HepG2 (cell line): ENCODE measurements around the gene MAGED2. TPM values are rescaled to one million over a fixed set of nuclear protein-coding genes. Genes with fewer than 3 reads are reported as not detected.

Source experiments
- CHD2 ChIP-seq: IDR thresholded peaks from 2 replicates; pipeline ENCODE4 v1.6.1; 2011; ENCODE audit warnings: low read depth, low read length, improper control_type of control experiment
- ETV5 ChIP-seq: IDR thresholded peaks from 2 replicates; pipeline ENCODE4 v1.6.1; 2018; ENCODE audit warnings: missing biosample characterization, missing genetic modification reagents, inconsistent platforms, borderline replicate concordance
- GABPB1 ChIP-seq: IDR thresholded peaks from 2 replicates; pipeline ENCODE4 v1.6.1; 2016; ENCODE audit warnings: mild to moderate bottlenecking, missing genetic modification reagents, moderate library complexity, missing compliant biosample characterization
- HNF4G ChIP-seq, 2 experiments: sonication (generic) in 1 of 2; formaldehyde crosslinking in 1 of 2; IDR thresholded peaks; 2 replicates each; pipeline versions ENCODE4 v1.4.0 to v1.6.1; 2011 to 2020; ENCODE audit warnings: borderline replicate concordance in 2 of 2, low read depth in 2 of 2, mild to moderate bottlenecking in 2 of 2, low read length in 1 of 2, missing genetic modification reagents in 1 of 2, moderate library complexity in 1 of 2
- IKZF4 ChIP-seq: sonication (generic); formaldehyde crosslinking; IDR thresholded peaks from 2 replicates; pipeline ENCODE4 v1.5.1; 2020; ENCODE audit warnings: borderline replicate concordance, mild to moderate bottlenecking, low read depth, missing genetic modification reagents; ENCODE audit errors: not compliant biosample characterization
- KAT8 ChIP-seq: IDR thresholded peaks from 2 replicates; pipeline ENCODE4 v1.6.1; 2016; ENCODE audit warnings: missing genetic modification reagents, missing compliant biosample characterization
- NFYB ChIP-seq: sonication (generic); formaldehyde crosslinking; IDR thresholded peaks from 2 replicates; pipeline ENCODE4 v1.4.0; 2020; ENCODE audit warnings: missing genetic modification reagents
- PATZ1 ChIP-seq: sonication (generic); formaldehyde crosslinking; IDR thresholded peaks from 2 replicates; pipeline ENCODE4 v1.4.0; 2020; ENCODE audit warnings: missing genetic modification reagents
- PCBP1 ChIP-seq: fragments of 200-400 bp; formaldehyde crosslinking; IDR thresholded peaks from 2 replicates; pipeline ENCODE4 v1.6.1; 2017; ENCODE audit warnings: mild to moderate bottlenecking, low read depth, low read length, borderline replicate concordance
- PHF20 ChIP-seq: sonication (generic); formaldehyde crosslinking; IDR thresholded peaks from 2 replicates; pipeline ENCODE4 v1.5.0; 2020; ENCODE audit warnings: mild to moderate bottlenecking, missing genetic modification reagents
- RBM39 ChIP-seq: fragments of 200-400 bp; formaldehyde crosslinking; IDR thresholded peaks from one replicate; pipeline ENCODE4 v1.6.1; 2018; ENCODE audit warnings: antibody characterized with exemption, mild to moderate bottlenecking, low read depth, low read length; ENCODE audit not compliant: poor library complexity, severe bottlenecking
- REXO4 ChIP-seq: sonication (generic); formaldehyde crosslinking; IDR thresholded peaks from 2 replicates; pipeline ENCODE4 v1.8.0; 2022; ENCODE audit warnings: missing genetic modification reagents, mild to moderate bottlenecking, borderline replicate concordance
- SMAD1 ChIP-seq: sonication (generic); formaldehyde crosslinking; IDR thresholded peaks from 2 replicates; pipeline ENCODE4 v1.4.0; 2020; ENCODE audit warnings: missing genetic modification reagents, low read depth, mild to moderate bottlenecking, borderline replicate concordance
- ZNF362 ChIP-seq: sonication (generic); formaldehyde crosslinking; IDR thresholded peaks from 2 replicates; pipeline ENCODE4 v1.4.0; 2020; ENCODE audit warnings: missing genetic modification reagents, mild to moderate bottlenecking, borderline replicate concordance
- ZNF605 ChIP-seq: sonication (generic); formaldehyde crosslinking; IDR thresholded peaks from 2 replicates; pipeline ENCODE4 v1.8.0; 2022; ENCODE audit warnings: mild to moderate bottlenecking, missing genetic modification reagents
- polyA plus RNA-seq, 8 experiments: library from polyadenylated mRNA; depleted of rRNA in 3 of 8; stranded (reverse) in 7 of 8; unstranded in 1 of 8; fragments of >200 nt; fragmentation: Illumina TruSeq in 4 of 8; extraction: Trizol in 4 of 8; gene quantifications; 2 replicates each; pipeline versions ENCODE4 v1.2.1 to v1.2.3, GENCODE V29; 2011 to 2016; ENCODE audit warnings: low read depth in 4 of 8, missing spikeins in 1 of 8, mixed read lengths in 1 of 8; ENCODE audit not compliant: insufficient read depth in 1 of 8
- total RNA-seq, 5 experiments: library from RNA; depleted of rRNA; stranded (reverse); fragments of >200 nt; fragmentation: Illumina TruSeq; extraction: Trizol; gene quantifications; 2 replicates each; pipeline ENCODE4 v1.2.3, GENCODE V29; 2016; ENCODE audit warnings: low read depth in 1 of 5
- TF ChIP-seq, protein P1 (sequence below): sonication (generic); formaldehyde crosslinking; IDR thresholded peaks from 2 replicates; pipeline ENCODE4 v1.5.0; 2020; ENCODE audit warnings: mild to moderate bottlenecking, missing genetic modification reagents, borderline replicate concordance
- TF ChIP-seq, protein P2 (sequence below): IDR thresholded peaks from 2 replicates; pipeline ENCODE4 v1.6.1; 2012; ENCODE audit warnings: low read depth, low read length, improper control_type of control experiment

Gene MAGED2
- total and polyA plus RNA-seq, 2 of the 13 experiments (the other 11 are each of a cell fraction or from before 2014, with no cell fraction given): 142 to 153 TPM

- TF ChIP-seq, protein P1, sequence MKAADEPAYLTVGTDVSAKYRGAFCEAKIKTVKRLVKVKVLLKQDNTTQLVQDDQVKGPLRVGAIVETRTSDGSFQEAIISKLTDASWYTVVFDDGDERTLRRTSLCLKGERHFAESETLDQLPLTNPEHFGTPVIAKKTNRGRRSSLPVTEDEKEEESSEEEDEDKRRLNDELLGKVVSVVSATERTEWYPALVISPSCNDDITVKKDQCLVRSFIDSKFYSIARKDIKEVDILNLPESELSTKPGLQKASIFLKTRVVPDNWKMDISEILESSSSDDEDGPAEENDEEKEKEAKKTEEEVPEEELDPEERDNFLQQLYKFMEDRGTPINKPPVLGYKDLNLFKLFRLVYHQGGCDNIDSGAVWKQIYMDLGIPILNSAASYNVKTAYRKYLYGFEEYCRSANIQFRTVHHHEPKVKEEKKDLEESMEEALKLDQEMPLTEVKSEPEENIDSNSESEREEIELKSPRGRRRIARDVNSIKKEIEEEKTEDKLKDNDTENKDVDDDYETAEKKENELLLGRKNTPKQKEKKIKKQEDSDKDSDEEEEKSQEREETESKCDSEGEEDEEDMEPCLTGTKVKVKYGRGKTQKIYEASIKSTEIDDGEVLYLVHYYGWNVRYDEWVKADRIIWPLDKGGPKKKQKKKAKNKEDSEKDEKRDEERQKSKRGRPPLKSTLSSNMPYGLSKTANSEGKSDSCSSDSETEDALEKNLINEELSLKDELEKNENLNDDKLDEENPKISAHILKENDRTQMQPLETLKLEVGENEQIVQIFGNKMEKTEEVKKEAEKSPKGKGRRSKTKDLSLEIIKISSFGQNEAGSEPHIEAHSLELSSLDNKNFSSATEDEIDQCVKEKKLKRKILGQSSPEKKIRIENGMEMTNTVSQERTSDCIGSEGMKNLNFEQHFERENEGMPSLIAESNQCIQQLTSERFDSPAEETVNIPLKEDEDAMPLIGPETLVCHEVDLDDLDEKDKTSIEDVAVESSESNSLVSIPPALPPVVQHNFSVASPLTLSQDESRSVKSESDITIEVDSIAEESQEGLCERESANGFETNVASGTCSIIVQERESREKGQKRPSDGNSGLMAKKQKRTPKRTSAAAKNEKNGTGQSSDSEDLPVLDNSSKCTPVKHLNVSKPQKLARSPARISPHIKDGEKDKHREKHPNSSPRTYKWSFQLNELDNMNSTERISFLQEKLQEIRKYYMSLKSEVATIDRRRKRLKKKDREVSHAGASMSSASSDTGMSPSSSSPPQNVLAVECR (CRISPR knock-in tag): no peak; the same call in 1 of the 2 replicates
- no peak for TF ChIP-seq IKZF4
- peak; percentile 48; the same call in 1 of the 2 replicates for TF ChIP-seq SMAD1 (CRISPR knock-in tag)
- TF ChIP-seq ZNF605: no peak
- TF ChIP-seq PHF20: 0 out of 2 replicates have a peak, but pooled peaks have one; percentile 1
- TF ChIP-seq, protein P2, sequence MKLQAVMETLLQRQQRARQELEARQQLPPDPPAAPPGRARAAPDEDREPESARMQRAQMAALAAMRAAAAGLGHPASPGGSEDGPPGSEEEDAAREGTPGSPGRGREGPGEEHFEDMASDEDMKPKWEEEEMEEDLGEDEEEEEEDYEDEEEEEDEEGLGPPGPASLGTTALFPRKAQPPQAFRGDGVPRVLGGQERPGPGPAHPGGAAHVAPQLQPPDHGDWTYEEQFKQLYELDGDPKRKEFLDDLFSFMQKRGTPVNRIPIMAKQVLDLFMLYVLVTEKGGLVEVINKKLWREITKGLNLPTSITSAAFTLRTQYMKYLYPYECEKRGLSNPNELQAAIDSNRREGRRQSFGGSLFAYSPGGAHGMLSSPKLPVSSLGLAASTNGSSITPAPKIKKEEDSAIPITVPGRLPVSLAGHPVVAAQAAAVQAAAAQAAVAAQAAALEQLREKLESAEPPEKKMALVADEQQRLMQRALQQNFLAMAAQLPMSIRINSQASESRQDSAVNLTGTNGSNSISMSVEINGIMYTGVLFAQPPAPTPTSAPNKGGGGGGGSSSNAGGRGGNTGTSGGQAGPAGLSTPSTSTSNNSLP: no peak
- no peak for TF ChIP-seq REXO4 (CRISPR knock-in tag)
- 0 out of 2 replicates have a peak, but pooled peaks have one; percentile 45 for TF ChIP-seq PCBP1
- no peak for TF ChIP-seq NFYB
- TF ChIP-seq HNF4G (IDR thresholded peaks at IDR 0.05; ENCODE audit: borderline replicate concordance, low read depth, low read length): no peak
- TF ChIP-seq HNF4G (CRISPR knock-in tag; IDR thresholded peaks at IDR 0.05; ENCODE audit: borderline replicate concordance, low read depth): no peak
- peak; percentile 43; the same call in 1 of the 2 replicates for TF ChIP-seq ETV5 (CRISPR knock-in tag)
- peak; percentile 82 for TF ChIP-seq GABPB1
- TF ChIP-seq CHD2: no peak
- peak; percentile 49 for TF ChIP-seq RBM39
- no peak for TF ChIP-seq ZNF362
- TF ChIP-seq PATZ1 (CRISPR knock-in tag): peak; percentile 70; the same call in 1 of the 2 replicates
- TF ChIP-seq KAT8 (CRISPR knock-in tag): peak; percentile 31; the same call in 1 of the 2 replicates
- TF ChIP-seq, all 625 proteins: peak for 14
Measured at GRCh38 chrX:54808109-54808604, 612 bp downstream of the MAGED2 start (continued).
